NCI-H524 treated with DMSO at 0.1 percent for 48 hours (cell line): ENCODE results near the gene TMEM183A.

ENCODE experiments used
- DNase-seq: peaks from one replicate; lab custom pipeline; 2025; lab: John Stamatoyannopoulos, UW

Gene TMEM183A

GRCh38 chr1:203069030-203069747 is 62.0 kb downstream of the TMEM183A start:
- no peak for DNase-seq

- DNase-seq: no peak
Observed at GRCh38 chr1:203072002-203072602, 64.9 kb downstream of the TMEM183A start.

- DNase-seq: no peak
Observed at GRCh38 chr1:203072911-203073310, 65.7 kb downstream of the TMEM183A start.

GRCh38 chr1:203073469-203073868 is 66.3 kb downstream of the TMEM183A start:
- DNase-seq: no peak
